Common myeloid progenitor, CD34-positive (primary cell): ENCODE data around the gene CLDN11.

ENCODE experiments used
- CTCF ChIA-PET: fragments of 350-600 bp; sonication (Branson Sonifier 250); formaldehyde crosslinking; loops from one replicate; lab custom pipeline; 2021; ENCODE audit warnings: antibody characterized with exemption; lab: Charles Lee
- POLR2A ChIA-PET: fragments of 350-600 bp; sonication (Branson Sonifier 250); formaldehyde crosslinking; loops from one replicate; lab custom pipeline; 2021; ENCODE audit warnings: antibody characterized with exemption; lab: Charles Lee
- DNase-seq, 3 donors: peaks; one replicate each; pipeline versions ENCODE4 v3.0.0 to v3.0.0-alpha.2; 2013
- H3K27ac ChIP-seq, 2 experiments: 1 replicate in 1 of 2; 2 replicates in 1 of 2; pipeline ENCODE4 v1.7.0; 2013; ENCODE audit warnings: inconsistent platforms in 2 of 2, low read length in 2 of 2, mild to moderate bottlenecking in 2 of 2, low read depth in 1 of 2, moderate library complexity in 1 of 2; ENCODE audit not compliant: severe bottlenecking in 2 of 2, insufficient read depth in 1 of 2, poor library complexity in 1 of 2
- H3K27me3 ChIP-seq, 5 experiments: replicated peaks in 2 of 5; 1 replicate in 3 of 5; 2 replicates in 2 of 5; pipeline versions ENCODE4 v1.6.1 to v1.7.0; 2013; ENCODE audit warnings: low read length in 4 of 5, mild to moderate bottlenecking in 2 of 5, moderate library complexity in 2 of 5, inconsistent platforms in 1 of 5; ENCODE audit not compliant: insufficient read depth in 5 of 5, control insufficient read depth in 4 of 5
- H3K36me3 ChIP-seq, 4 experiments: 1 replicate in 2 of 4; 2 replicates in 2 of 4; pipeline versions ENCODE4 v1.6.1 to v1.7.0; 2013; ENCODE audit warnings: low read length in 3 of 4, control low read depth in 1 of 4, mild to moderate bottlenecking in 1 of 4; ENCODE audit not compliant: control insufficient read depth in 4 of 4, insufficient read depth in 4 of 4
- H3K4me1 ChIP-seq, 4 experiments: 1 replicate in 3 of 4; 2 replicates in 1 of 4; pipeline versions ENCODE4 v1.6.1 to v1.7.1; 2013; ENCODE audit warnings: low read length in 3 of 4, mild to moderate bottlenecking in 3 of 4, control low read depth in 1 of 4, inconsistent platforms in 1 of 4, moderate library complexity in 1 of 4; ENCODE audit not compliant: control insufficient read depth in 4 of 4, insufficient read depth in 4 of 4; ENCODE audit errors: control extremely low read depth in 1 of 4
- H3K4me3 ChIP-seq, 7 experiments: 1 replicate in 4 of 7; 2 replicates in 3 of 7; pipeline versions ENCODE4 v1.5.1 to v1.7.0; 2013; ENCODE audit warnings: mild to moderate bottlenecking in 7 of 7, low read length in 6 of 7, moderate library complexity in 6 of 7, inconsistent platforms in 2 of 7, low read depth in 2 of 7, control low read depth in 1 of 7; ENCODE audit not compliant: insufficient read depth in 4 of 7, control insufficient read depth in 1 of 7; ENCODE audit errors: extremely low read depth in 1 of 7
- H3K9me3 ChIP-seq, 5 experiments: 1 replicate in 4 of 5; 2 replicates in 1 of 5; pipeline versions ENCODE4 v1.6.1 to v1.7.1; 2013; ENCODE audit warnings: low read length in 4 of 5, mild to moderate bottlenecking in 2 of 5, inconsistent platforms in 1 of 5, low read depth in 1 of 5, moderate library complexity in 1 of 5; ENCODE audit not compliant: control insufficient read depth in 4 of 5, insufficient read depth in 2 of 5; ENCODE audit errors: control extremely low read depth in 1 of 5
- WGBS: methylation state at CpG from one replicate; pipeline ENCODE4 v1.1.5; 2013; ENCODE audit not compliant: insufficient coverage; 5-methylcytosine and 5-hydroxymethylcytosine counted together

Gene CLDN11

DNA sequence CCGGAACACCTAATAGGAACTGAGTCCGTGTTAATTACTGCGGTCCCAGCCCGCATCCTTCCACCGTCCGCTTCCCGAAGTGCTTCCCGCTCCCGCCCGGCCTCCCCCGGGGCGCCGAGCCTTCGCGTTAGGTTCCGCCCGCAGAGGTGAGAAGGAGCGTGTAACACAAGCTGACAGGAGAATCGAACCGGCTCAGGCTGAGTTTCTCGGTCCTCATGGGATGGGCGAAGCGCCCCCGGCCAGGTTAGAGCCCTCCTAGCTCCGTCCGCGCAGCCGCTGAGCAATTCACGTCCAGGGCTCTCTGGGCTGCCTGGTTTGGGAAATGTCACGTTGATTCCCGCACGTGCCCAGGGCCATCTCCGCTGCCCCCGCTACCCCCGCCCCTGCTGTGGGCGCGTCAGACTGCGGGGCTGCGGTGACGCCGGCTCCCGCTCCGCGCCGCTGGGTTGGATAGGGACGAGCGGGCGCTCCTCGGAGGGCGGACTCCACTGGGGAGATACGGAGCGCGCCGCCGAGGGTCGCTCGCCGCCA, 954 bp downstream of the CLDN11 start:
- H3K9me3 ChIP-seq: no peaks in the 10 kb centered on the region
- CTCF ChIA-PET: interaction anchor here (0.8 to 10.6 kb wide), 3 partner anchors 12 to 392 kb away, joined by 3 to 87 read pairs (median 3); no protein-coding TSS in a partner anchor
- H3K36me3 ChIP-seq: no peaks in the 10 kb centered on the region
- peak in 2 of 3 donors; percentile 44 to 59 for DNase-seq
- H3K27ac ChIP-seq: no peak overlapping the region
- peaks cover 0 to 23% (median 17%) of the 10 kb centered on the region in 4 experiments for H3K4me1 ChIP-seq
- 5% methylated on average over 42 of the region's 58 CpGs for WGBS
- H3K27me3 ChIP-seq: peaks cover 0 to 58% (median 32%) of the 10 kb centered on the region in 5 experiments
- peak overlapping the region in 4 of 7 experiments; percentile 23 to 74 (median 50) for H3K4me3 ChIP-seq
- POLR2A ChIA-PET: no interaction called here

DNA sequence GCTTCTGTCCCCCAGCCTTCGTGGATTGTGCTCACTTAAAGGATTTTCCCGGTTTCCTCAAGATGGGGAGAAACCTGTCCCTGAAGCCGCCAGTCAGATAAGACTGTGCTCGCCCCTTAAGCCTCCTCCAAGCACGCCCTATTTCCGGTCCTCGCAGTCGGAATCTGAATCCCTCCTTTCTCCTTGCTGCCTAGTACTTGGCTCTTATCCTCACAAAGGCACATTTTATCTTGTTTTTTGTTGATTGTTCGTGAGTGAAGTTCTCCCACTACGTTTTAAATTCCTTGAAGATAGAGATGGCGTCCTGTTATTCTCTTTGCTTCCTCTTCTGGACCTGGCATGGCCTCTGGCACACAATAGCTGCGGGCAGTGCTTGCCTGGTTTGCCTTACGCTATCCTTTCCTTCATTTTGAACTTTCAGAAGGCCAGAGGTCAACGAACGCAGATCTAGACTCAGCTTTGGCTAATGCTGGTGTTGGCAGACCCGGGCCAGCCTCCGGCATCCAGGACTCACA, 1.7 kb downstream of the CLDN11 start:
- H3K36me3 ChIP-seq: no peaks in the 10 kb centered on the region
- no peak overlapping the region for H3K27ac ChIP-seq
- peak overlapping the region in 2 of 7 experiments; percentile 11 to 74 for H3K4me3 ChIP-seq
- no peaks in the 10 kb centered on the region for H3K9me3 ChIP-seq
- H3K4me1 ChIP-seq: peaks cover 0 to 23% (median 17%) of the 10 kb centered on the region in 4 experiments
- POLR2A ChIA-PET: no interaction called here
- H3K27me3 ChIP-seq: peaks cover 0 to 58% (median 32%) of the 10 kb centered on the region in 5 experiments
- CTCF ChIA-PET: interaction anchor here (1.1 to 10.6 kb wide), 2 partner anchors 112 to 392 kb away, joined by 3 to 87 read pairs; no protein-coding TSS in a partner anchor
- no peak for DNase-seq
- WGBS: 59% methylated on average over 14 of the region's 17 CpGs

DNA sequence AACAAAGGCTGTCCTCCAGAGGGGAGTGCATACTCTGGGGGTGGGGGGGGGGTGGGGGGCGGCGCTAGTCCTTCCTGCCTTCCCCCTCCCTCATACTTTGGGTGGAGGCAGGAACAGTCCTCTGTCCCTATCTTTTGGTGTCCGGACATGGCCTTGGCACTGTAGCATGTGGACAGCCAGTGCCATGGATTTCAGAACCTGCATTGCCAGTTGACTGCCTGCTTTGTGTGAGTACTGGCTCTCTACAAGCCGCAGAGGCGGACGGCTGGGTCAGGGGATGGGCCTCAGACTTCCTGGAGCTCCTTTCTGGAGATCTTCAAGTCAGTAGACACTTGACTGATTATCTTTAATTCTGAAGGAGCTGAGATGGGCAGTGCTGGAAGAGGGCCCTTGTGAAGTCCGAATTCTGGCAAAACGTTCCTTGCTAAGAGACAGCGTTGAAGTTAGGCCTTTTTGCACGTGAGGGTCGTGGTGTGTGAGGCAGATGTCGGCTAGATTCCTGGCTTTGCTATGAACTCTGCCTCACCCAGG, 2.5 kb downstream of the CLDN11 start:
- no peak overlapping the region for H3K27ac ChIP-seq
- ChIA-PET POLR2A (no interaction called here), CTCF (no interaction called here)
- H3K9me3 ChIP-seq: no peaks in the 10 kb centered on the region
- H3K36me3 ChIP-seq: no peaks in the 10 kb centered on the region
- DNase-seq: no peak
- no peak overlapping the region for H3K4me3 ChIP-seq
- H3K4me1 ChIP-seq: peaks cover 0 to 23% (median 17%) of the 10 kb centered on the region in 4 experiments
- peaks cover 0 to 58% (median 37%) of the 10 kb centered on the region in 5 experiments for H3K27me3 ChIP-seq
- WGBS: 97% methylated on average over 10 of the region's 12 CpGs

DNA sequence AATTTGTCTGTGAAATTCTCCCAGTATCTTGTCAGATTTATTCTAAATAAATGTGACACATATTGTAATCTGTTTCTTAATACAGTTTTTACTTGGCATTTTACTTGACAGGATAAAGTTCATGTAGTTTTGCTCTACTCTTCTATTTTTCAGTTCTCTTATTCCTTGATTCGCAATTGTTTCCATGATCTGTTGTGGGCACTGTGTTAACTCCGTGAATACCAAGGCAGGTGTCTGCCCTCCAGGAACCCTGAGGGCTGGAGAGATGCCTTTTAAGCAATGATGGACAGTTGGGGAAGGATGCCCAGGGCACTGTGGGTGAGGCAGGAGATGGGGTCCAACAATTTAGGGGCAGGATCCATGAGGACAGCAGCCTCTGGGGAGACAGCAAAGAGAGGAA, 3.1 kb downstream of the CLDN11 start:
- no peak overlapping the region for H3K4me3 ChIP-seq
- H3K4me1 ChIP-seq: peaks cover 0 to 23% (median 17%) of the 10 kb centered on the region in 4 experiments
- CTCF ChIA-PET: no interaction called here
- no peaks in the 10 kb centered on the region for H3K9me3 ChIP-seq
- POLR2A ChIA-PET: no interaction called here
- no peak for DNase-seq
- H3K27me3 ChIP-seq: peaks cover 0 to 52% (median 37%) of the 10 kb centered on the region in 5 experiments
- 95% methylated on average over 2 of the region's 2 CpGs for WGBS
- no peak overlapping the region for H3K27ac ChIP-seq
- no peaks in the 10 kb centered on the region for H3K36me3 ChIP-seq

DNA sequence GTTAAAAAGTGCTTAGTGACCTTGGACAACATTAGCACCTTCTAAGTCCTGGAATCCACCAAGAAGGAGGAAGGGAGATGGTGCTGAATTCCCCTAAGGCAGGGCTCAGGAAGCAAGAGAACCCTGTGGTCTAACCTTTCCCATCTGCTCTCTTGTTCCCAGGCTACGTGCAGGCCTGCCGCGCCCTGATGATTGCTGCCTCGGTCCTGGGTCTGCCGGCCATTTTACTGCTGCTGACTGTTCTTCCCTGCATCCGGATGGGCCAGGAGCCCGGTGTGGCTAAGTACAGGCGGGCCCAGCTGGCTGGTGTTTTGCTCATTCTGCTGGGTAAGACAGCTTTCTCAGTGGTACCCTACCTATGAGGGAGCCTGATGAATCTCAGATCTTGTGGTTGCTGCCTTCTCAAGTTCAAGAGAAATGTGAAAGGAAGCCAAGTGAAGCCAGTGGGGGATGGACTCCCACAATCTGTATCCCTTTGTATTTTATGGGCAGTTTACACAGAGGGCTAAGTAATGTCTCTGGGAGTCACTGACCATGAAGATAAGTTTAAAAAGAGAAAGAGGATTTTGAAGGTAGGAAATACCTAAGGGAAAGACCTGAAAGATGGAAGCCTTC, 4.4 kb downstream of the CLDN11 start:
- Histone ChIP-seq H3K4me1 (peaks cover 0 to 23% (median 17%) of the 10 kb centered on the region in 4 experiments), H3K4me3 (no peak overlapping the region), H3K27ac (no peak overlapping the region), H3K36me3 (no peaks in the 10 kb centered on the region), H3K27me3 (peaks cover 0 to 39% (median 29%) of the 10 kb centered on the region in 5 experiments), H3K9me3 (no peaks in the 10 kb centered on the region)
- WGBS: 98% methylated on average over 8 of the region's 8 CpGs
- CTCF ChIA-PET: interaction anchor here (1.2 to 2.3 kb wide), 2 partner anchors 9 to 12 kb away, joined by 3 to 8 read pairs; no protein-coding TSS in a partner anchor
- DNase-seq: no peak
- POLR2A ChIA-PET: no interaction called here

DNA sequence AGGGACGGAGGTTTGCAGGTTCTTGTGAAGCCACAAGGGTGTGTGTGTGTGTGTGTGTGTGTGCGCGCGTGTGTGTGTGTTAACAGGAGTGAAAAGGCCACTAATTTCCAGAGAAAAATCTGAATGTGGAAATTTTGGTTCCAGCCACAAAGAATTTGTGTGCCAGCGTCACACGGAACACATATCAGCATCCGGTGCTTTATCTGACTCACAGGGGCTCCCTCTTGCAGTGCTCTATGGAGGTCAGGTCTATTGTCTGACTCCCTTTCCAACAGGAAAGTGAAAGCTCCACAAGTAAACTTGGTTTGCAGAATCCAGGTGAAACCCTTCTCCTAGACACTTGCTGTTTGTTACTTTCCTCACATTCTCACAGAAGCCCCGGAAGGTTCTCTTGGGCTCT, 6.2 kb downstream of the CLDN11 start:
- Histone ChIP-seq H3K9me3 (no peaks in the 10 kb centered on the region), H3K36me3 (no peaks in the 10 kb centered on the region), H3K4me1 (peaks cover 0 to 5% (median 1%) of the 10 kb centered on the region in 4 experiments), H3K27ac (no peak overlapping the region), H3K4me3 (no peak overlapping the region), H3K27me3 (peaks cover 0 to 21% (median 16%) of the 10 kb centered on the region in 5 experiments)
- ChIA-PET POLR2A (no interaction called here), CTCF (interaction anchor here (2.3 kb wide), 1 partner anchor 11 kb away, joined by 8 read pairs; no protein-coding TSS in a partner anchor)
- WGBS: 82% methylated on average over 7 of the region's 8 CpGs
- DNase-seq: no peak
